ENCODE data around the gene FCRL1.

FCRL1 gene

DNA sequence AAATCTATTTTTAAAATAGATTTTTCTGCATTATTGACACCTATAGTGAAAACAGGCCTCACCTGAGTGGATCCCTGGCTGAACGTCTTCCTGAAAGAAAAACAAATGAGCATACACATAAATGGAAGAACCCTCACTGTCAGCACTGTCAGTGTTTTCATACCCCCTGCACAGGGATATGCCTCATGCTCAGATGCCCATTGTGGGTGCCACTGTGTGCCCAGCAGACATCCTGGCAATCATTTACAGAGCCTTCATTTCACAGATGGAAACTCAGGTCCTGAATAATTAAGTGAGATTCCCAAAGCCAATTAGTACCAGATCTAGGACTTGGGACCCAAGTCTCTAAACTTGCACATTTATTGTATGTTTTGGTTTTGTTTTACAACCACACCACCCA, 19.9 kb downstream of the FCRL1 start:
- no peak for DNase-seq (ENCODE audit: low read depth)

DNA sequence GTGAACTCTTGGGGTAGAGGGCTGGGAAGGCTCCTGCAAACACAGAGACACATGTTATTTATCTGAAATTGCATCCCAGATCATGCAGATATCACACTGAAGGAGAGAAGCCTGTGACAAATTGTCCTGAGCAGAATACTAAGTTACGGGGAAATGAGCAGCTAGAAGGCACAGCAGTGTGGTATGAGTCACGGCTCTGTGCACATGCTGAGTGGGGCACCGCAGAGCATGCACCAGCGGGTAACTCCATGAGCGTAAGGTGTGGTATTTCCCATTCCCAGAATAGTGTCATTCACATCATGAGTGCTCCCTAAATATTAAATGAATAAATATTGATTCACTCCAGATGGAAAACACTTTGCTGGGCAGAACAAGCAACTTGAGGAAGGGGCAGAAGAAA, 21.7 kb downstream of the FCRL1 start:
- DNase-seq (ENCODE audit: low read depth) = no peak

DNA sequence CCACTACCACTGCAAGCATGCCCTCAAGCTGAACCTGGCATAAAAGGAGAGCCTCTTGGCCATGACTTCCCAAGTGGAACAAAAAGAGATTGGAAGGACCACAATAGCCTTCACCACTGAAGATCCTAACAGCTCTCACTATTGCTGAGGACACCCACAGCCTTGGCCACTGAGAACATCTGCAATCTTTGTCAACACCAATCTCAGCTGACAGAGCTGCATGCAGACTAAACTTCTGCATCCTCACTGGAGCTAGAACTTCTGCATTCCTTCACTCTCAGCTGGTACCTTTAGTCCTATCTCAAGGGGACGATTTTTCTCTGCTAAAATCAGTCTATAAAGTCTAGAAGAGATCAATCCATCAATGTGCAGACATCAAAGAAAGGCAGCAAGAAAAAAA, 34.7 kb downstream of the FCRL1 start:
- DNase-seq (ENCODE audit: low read depth) = no peak

DNA sequence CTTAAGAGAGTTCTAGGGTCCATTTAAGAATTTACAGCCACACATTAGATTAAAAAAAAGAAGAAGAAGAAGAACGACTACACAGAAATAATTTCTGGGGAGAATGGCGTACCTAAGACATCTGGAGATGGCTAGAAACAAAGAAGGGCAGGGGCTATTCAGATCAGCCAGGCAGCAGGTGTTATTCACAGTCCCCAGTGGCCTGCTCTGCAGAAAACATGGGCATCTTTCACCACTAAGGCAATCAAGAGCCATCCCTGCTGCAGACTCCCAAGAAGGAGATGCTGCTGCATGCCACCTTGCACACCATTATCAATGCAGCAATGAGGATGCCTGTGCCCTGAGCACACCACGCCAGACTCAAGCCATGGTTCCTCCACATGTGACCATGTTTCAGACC, 35.1 kb downstream of the FCRL1 start:
- DNase-seq (ENCODE audit: low read depth) = no peak

DNA sequence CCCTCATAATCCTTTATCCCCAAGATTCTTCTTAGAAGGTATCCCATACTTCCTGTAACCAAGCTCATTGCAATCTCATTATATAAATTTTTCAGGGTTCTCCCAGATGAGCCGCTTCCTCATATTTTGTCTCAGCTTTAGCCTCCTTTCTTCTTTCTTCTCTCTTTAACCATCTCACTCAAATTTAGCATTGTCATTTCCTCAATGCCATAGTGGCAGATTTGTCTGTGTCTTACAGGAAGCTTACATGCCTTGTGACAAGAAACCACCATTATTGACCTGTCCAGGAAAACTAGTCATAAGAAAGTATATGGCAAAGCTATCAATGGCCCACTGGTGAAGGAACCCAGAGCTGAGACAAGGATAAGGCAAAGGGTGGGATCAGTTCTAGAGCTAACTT, 37.0 kb downstream of the FCRL1 start:
- no peak for DNase-seq (ENCODE audit: low read depth)

DNA sequence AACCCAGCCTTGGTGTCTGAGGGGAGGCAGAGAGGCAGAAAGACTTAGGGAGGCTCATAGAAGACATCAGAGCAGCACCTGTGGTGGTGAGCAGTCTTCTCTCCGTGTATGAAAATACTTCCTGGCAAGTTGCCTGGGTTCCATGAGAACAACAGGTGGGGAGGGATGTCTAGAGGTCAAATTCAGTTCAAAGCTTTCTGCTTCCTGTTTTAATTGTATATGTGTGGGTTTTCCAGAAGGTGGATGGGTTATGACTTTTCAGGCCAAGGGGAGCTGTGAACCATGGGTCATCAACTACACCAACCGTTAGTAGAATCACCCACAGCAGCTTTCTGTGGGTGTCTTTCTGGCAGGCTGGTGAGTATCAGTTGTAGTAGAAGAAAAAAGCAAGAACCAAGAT, 38.9 kb downstream of the FCRL1 start:
- no peak for DNase-seq (ENCODE audit: low read depth)

GRCh38 chr1:157776971-157777391, 42.9 kb downstream of the FCRL1 start, which contains the start of gene FCRL2:
FCRL2 (minus strand) TSS chr1:157777132; CDS start chr1:157777073, 59 bp downstream.
- DNase-seq (ENCODE audit: low read depth) = no peak

DNA sequence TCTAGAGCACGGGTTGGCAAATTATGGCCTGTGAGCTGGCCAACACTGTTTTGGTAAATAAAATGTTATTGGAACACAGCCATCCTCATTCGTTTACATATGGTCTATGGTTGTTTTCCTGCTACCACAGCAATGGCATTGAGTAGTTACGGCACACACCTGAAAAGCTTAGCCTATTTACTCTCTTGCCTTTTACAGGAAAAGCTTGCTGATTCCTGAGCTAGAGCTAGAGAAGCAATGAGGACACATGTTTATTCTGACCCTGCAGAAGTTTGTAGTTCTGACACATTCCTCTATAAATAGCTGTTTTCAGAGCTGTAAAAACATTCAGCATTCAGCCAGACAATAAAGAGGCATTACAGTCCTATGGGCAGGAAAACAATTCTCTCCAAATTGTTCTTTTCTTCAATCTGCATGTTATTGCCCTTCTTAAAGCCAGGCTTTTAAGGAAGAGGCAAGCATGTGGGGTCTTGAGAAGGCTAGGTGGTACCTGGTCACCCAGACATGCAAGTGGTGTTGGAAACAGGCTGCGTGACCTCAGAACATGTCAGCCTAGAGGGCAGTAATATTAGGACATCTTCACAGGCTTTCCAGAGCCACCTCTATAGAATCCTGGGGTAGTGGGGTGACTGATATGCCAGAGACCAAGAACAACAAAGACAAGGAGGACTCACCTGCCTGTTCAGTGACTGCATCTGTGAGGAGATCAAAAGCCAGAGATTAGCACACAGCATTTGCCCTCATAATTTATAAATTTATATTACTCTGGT, 44.6 kb downstream of the FCRL1 start:
- no peak for DNase-seq (ENCODE audit: low read depth)

GRCh38 chr1:157774412-157774811, 45.5 kb downstream of the FCRL1 start:
- DNase-seq (ENCODE audit: low read depth) = no peak

DNA sequence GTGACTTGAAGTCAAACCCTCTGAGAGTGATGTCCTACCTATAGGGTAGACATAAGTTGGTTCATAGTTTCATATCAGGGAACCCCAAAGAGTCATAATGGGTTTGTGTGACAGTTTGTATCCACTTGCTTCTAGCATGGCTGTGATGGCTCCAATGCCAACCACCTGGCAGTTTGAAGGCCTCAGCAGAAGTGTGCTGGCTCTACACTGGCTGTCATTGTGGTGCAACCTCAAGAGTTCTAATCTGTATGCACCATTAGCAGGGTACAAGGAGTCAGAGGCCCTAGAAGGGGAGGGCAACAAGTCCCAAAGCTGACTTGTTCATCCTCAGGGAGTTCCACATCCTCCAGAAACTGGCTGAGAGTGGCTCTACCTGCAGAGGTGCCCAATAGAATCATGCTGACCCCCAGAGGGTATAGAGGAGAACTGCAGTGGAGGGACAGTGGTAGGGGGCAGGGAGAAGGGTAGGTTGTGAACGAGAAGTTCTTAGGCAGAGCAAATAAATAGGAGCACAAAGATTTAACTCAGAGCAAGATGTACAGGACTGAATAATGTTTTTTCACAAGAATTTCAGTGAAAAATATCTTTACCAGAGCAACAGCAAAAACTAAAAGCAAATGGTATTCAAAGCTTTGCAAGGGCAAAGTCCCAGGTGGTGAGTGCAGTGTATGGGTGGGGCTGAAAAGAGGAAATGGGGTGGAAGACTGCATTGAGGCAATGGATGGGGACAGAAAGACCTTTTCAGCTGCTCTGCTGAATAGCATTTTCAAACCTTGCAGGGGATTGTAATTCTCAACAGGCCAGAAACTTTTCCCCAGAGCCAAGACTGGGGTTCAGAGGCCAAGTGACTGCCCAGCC, 46.2 kb downstream of the FCRL1 start:
- DNase-seq (ENCODE audit: low read depth) = no peak

- no peak for DNase-seq (ENCODE audit: low read depth)
These were observed 48.1 kb downstream of the FCRL1 start for GRCh38 chr1:157771661-157772425.

- DNase-seq (ENCODE audit: low read depth) = no peak
These were observed 49.4 kb downstream of the FCRL1 start for GRCh38 chr1:157770442-157771043.

GRCh38 chr1:157766792-157767191, 53.1 kb downstream of the FCRL1 start:
- no peak for DNase-seq (ENCODE audit: low read depth)

DNA sequence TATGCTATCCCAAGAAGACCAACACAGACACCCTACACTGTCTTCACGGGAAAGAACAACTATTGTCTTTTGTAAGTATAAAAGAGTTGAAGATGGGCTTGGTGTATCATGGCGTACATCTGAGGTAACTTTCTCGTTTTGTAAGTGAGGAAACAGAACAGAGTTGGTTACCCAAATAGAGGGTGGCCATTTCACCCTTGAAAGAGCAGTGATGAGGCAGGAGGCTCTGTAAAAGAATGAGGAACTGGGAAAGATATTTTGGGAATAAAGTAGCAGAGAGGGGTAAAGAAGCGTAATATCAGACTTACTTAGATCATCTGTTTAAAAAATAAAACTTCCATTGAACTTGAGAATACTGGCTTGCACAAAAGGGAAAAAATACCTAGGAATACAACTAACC, 61.9 kb downstream of the FCRL1 start:
- DNase-seq (ENCODE audit: low read depth) = no peak

GRCh38 chr1:157753611-157754010, 66.3 kb downstream of the FCRL1 start:
- no peak for DNase-seq (ENCODE audit: low read depth)

GRCh38 chr1:157751283-157751682, 68.6 kb downstream of the FCRL1 start:
- no peak for DNase-seq (ENCODE audit: low read depth)

DNA sequence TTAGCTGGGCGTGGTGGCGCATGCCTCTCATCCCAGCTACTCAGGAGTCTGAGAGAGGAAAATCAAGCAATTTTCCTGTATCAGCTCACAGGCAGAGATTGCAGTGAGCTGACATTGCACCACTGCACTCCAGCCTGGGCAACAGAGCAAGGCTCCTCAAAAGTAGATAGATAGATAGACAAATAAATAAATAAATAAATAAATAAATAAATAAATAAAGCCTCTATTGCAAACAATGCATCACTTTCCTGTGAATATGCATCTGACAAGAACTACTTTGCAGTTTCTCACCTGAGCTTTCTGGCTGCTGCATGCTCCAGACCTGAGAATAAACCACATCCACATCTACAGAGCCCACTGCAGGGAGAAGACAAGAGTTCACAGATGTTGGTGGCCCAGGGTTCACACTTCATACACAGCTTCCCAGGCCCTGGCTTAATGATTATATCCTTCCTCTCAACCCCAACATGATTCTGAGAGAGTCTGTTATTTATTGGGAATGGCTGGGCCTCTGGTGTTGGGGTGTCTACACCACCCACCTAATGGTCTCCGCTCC, 71.6 kb downstream of the FCRL1 start:
- DNase-seq (ENCODE audit: low read depth) = no peak
